Activated T-helper 2 cell treated with anti-CD3 and anti-CD28 coated beads, Interferon-gamma antibody, Interleukin-2, Interleukin-4, amounts not matched to agents 10 μg/mL and 5 μg/mL and 100 μg/mL, durations not matched to agents 14 hours and 24 hours and 36 hours (primary cell): ENCODE measurements around the gene POTEG. TPM values are rescaled to one million over a fixed set of nuclear protein-coding genes. Genes with fewer than 3 reads are reported as not detected.
"Not testable (repeated sequence)": the region's sequence is repeated elsewhere in the genome, so short reads cannot be mapped to it uniquely, and the experiment has no call there.

ENCODE experiments used
- DNase-seq: peaks from one replicate; pipeline ENCODE4 v3.0.0; 2021; ENCODE audit warnings: low spot score
- H3K27ac Mint-ChIP-seq: one replicate; pipeline ENCODE4 v1.8.0; 2021; ENCODE audit warnings: mixed read lengths
- H3K27me3 Mint-ChIP-seq: one replicate; pipeline ENCODE4 v1.8.0; 2021; ENCODE audit warnings: low read depth, mixed read lengths
- H3K36me3 Mint-ChIP-seq: one replicate; pipeline ENCODE4 v1.8.0; 2021; ENCODE audit warnings: low read depth, mixed read lengths
- H3K4me1 Mint-ChIP-seq: one replicate; pipeline ENCODE4 v1.8.0; 2021; ENCODE audit warnings: low read depth, mixed read lengths
- H3K4me3 Mint-ChIP-seq: one replicate; pipeline ENCODE4 v1.8.0; 2021; ENCODE audit warnings: low read depth, mild to moderate bottlenecking, moderate library complexity, mixed read lengths
- H3K9me3 Mint-ChIP-seq: one replicate; pipeline ENCODE4 v1.8.0; 2021; ENCODE audit warnings: mixed read lengths
- intact Hi-C: fragments of 100-400 bp; cut with micrococcal nuclease; formaldehyde crosslinking; loops from one replicate; pipeline ENCODE4 v1.15.1; 2023
- total RNA-seq: library from RNA; stranded (reverse); gene quantifications from 2 replicates; pipeline ENCODE4 v1.2.3, GENCODE V29; 2022

The POTEG gene
- total RNA-seq = not detected in 2 replicates

DNA sequence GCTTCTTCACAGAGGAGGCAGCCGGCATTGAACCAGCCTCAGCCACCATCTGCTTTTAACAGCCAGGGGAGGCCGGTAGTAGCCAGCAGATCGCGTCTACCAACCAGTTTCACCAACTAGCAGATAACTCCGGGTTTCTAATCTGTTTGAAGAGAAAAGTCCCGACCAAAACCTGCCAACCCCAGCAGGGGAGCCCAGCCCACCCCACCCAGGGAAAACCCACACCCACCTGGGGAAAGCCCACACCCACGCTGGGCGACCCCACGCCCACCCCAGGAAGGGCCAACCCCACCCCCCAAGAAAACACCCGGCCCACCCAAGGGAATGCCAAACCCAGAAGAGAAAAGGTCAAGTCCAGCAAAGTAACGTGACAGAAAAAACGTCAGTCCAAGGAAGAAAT lies at the start of gene POTEG:
POTEG (minus strand) TSS at position 101 of the 400 bp plus-strand sequence; CDS start at position 49, 52 bp downstream.
- H3K27ac Mint-ChIP-seq, intact Hi-C loops, H3K9me3 Mint-ChIP-seq, H3K4me1 Mint-ChIP-seq, H3K27me3 Mint-ChIP-seq, H3K4me3 Mint-ChIP-seq, DNase-seq, H3K36me3 Mint-ChIP-seq: not testable (repeated sequence)

DNA sequence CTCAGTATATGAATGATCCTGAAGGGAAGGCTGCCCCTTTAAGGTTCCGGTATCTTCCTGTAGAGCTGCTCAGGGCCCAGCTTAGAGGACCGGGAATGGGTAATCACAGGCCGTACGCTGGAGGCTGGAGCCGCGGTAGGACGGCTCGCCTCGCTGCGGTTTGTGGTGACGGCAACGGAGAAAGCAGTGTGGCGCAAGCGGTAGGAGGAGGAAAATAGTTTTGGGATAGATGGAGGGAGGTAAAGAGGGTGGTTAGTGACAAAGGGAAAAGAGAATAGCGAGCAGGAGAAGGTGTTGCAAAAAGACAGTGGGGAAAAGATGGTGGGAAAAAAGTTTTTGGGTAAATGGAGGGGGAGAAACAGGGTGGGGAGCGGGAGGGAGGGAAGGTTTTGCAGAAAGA lies 48.0 kb upstream of the POTEG start:
- H3K27ac Mint-ChIP-seq, H3K36me3 Mint-ChIP-seq, H3K4me1 Mint-ChIP-seq, H3K27me3 Mint-ChIP-seq, DNase-seq, H3K9me3 Mint-ChIP-seq, intact Hi-C loops, H3K4me3 Mint-ChIP-seq: not testable (repeated sequence)

DNA sequence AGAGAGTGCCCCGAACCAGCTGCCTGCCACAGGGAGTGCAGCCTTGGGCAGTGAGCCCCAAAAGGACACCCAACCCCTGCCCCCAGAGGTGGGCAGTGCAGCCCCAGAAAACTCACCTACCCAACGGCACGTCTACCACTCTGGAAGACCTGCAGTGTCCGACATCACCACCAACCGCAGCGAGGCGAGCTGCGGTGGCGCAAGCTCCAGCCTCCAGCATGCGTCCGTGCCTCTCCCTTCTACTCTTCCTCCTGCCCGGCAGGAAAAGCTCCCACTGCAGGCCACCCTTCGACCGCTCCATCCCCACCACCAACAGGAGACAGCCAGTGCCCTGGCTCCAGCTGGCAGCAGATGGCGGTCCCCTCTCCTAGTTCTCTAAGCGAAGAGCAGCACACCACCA lies 47.3 kb upstream of the POTEG start:
- intact Hi-C loops, DNase-seq, H3K9me3 Mint-ChIP-seq, H3K4me3 Mint-ChIP-seq, H3K27me3 Mint-ChIP-seq, H3K36me3 Mint-ChIP-seq, H3K27ac Mint-ChIP-seq, H3K4me1 Mint-ChIP-seq: not testable (repeated sequence)

GRCh38 chr14:19480491-19480890 lies 46.4 kb upstream of the POTEG start:
- H3K4me1 Mint-ChIP-seq, DNase-seq, H3K27me3 Mint-ChIP-seq, H3K4me3 Mint-ChIP-seq, H3K27ac Mint-ChIP-seq, H3K9me3 Mint-ChIP-seq, H3K36me3 Mint-ChIP-seq, intact Hi-C loops: not testable (repeated sequence)

DNA sequence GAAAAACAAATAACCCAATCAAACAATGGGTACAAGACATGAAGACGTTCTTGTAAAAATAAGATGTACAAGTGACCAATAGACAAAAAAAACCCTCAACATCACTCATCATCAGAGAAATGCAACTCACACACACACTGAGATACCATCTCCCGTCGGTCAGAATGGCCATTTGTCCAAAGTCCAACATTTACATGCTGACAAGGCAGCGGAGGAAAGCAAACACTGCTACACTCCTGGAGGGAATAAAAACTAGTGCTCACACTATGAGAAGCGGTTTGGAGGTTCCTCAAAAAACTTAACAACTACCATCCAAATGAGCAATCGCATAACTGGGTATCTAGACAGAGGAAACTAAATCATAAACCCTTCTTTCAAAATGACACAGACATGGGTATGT lies 11.6 kb upstream of the POTEG start:
- H3K27me3 Mint-ChIP-seq = not testable (repeated sequence)

DNA sequence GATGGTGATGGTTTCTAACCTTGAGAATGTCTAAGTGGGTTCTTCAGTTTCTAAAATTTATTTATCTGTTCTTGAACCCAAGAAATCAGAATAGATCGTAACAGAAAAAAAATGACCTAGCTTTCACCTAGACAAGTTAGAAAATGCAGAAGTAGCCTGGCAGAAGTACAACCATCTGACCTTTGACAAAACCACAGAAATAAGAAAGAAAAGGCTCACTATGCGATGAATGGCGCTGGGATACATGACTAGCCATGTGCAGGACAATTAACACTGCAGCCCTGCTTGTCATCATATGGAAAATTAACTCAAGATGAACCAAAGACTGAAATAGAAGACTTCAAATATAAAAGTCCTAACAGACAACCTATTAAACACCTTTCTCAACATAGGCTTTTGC lies 5.7 kb upstream of the POTEG start:
- intact Hi-C loops, H3K27ac Mint-ChIP-seq, DNase-seq, H3K4me1 Mint-ChIP-seq, H3K36me3 Mint-ChIP-seq, H3K9me3 Mint-ChIP-seq, H3K4me3 Mint-ChIP-seq, H3K27me3 Mint-ChIP-seq: not testable (repeated sequence)

More for the DNA sequence above, 11.6 kb upstream of the POTEG start:
- intact Hi-C loops, H3K27ac Mint-ChIP-seq, H3K9me3 Mint-ChIP-seq, H3K4me1 Mint-ChIP-seq, H3K36me3 Mint-ChIP-seq, H3K4me3 Mint-ChIP-seq, DNase-seq: not testable (repeated sequence)

- H3K27ac Mint-ChIP-seq, DNase-seq, H3K4me3 Mint-ChIP-seq, H3K4me1 Mint-ChIP-seq, intact Hi-C loops, H3K27me3 Mint-ChIP-seq, H3K9me3 Mint-ChIP-seq, H3K36me3 Mint-ChIP-seq: not testable (repeated sequence)
These were observed 5.1 kb upstream of the POTEG start for GRCh38 chr14:19439219-19439618.

DNA sequence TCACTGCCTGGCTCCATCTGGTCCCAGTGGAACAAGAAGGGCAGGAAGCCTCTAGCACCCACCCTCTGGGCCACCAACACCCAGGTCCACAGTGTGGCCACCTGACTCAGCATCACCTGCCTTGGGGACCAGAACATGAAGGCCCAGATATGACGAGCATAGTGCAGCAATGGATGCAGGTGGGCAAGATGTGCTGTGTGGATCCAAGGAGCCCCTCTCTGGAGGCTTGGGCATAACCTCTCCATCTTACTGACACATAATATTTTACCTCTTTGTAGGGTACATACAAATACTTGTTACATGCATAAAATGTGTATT lies 2.9 kb upstream of the POTEG start:
- H3K4me3 Mint-ChIP-seq, H3K36me3 Mint-ChIP-seq, DNase-seq, H3K4me1 Mint-ChIP-seq, H3K9me3 Mint-ChIP-seq, H3K27me3 Mint-ChIP-seq, intact Hi-C loops, H3K27ac Mint-ChIP-seq: not testable (repeated sequence)

DNA sequence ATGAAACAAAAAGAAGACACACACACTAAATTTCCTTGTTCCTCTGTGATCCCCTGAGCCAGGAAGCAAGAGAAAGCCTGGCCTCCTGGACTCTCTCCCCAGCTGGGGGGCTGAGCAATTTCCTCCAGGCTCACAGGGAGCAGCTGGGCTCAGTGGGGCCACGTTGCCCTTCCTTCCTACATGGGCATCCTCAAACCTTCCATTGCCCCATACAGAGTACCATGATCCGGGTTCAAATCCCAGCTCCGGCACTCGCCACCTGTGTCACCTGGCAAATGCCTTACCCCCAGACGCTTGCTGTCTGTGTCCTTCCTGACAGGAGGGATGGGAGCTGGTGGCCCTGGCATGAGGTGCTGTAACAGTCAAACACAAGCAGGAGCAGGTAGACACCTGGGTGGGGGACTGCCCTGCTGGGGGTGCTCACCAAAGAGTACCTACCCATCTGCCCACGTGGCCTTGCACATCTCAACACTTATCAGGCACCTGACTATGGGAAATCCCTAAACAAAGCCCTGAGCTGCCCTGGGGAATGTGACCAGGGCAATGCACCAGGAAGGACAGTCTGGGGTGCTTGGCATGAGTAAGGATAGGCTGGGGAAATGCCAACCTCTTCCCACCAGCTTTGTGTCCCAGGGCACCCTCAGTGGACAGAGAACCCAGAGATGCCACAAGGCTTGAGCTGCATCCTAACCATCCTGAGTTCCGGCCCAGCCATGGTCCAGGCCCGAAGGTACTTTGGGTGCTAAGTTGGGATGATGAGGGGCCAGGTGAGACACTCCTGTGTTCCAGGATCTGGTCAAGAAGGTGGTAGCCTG lies 2.4 kb upstream of the POTEG start:
- H3K4me3 Mint-ChIP-seq, H3K9me3 Mint-ChIP-seq, H3K4me1 Mint-ChIP-seq, H3K36me3 Mint-ChIP-seq, H3K27ac Mint-ChIP-seq, H3K27me3 Mint-ChIP-seq, intact Hi-C loops, DNase-seq: not testable (repeated sequence)

- H3K4me3 Mint-ChIP-seq, H3K36me3 Mint-ChIP-seq, DNase-seq, H3K9me3 Mint-ChIP-seq, intact Hi-C loops, H3K4me1 Mint-ChIP-seq, H3K27ac Mint-ChIP-seq, H3K27me3 Mint-ChIP-seq: not testable (repeated sequence)
These were observed 1.7 kb upstream of the POTEG start for GRCh38 chr14:19435852-19436251.

DNA sequence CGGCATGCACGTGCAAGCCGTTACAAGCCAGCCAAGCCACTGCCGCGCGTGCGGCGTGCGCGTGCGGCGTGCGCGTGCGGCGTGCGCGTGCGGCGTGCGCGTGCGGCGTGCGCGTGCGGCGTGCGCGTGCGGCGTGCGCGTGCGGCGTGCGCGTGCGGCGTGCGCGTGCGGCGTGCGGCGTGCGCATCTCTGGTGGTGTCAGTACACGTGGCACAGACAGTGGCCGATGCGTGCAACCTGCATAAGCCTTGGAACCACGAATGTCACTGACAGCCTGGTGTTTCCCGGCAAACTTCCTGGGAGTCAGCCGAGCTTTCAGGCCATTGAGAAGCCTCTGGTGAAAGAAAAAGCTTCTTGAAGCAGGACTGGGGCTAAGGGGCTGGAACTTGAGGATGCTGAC lies 750 bp upstream of the POTEG start:
- H3K36me3 Mint-ChIP-seq, DNase-seq, H3K27ac Mint-ChIP-seq, intact Hi-C loops, H3K27me3 Mint-ChIP-seq, H3K4me3 Mint-ChIP-seq, H3K4me1 Mint-ChIP-seq, H3K9me3 Mint-ChIP-seq: not testable (repeated sequence)

DNA sequence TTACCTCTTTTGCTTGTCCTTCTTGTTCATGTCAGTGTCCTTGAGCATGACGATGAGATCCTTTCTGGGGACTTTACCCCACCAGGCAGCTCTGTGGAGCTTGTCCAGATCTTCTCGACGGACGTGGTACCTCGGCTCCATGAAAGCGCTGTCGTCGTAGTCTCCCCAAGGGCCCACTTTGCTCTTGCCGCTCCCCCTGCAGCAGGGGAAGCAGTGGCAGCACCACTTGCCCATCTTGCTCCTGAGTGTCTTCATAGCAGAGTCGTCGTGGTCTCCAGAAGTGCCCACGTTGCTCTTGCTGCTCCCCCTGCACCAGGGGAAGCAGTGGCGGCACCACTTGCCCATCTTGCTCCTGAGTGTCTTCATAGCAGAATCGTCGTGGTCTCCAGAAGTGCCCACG lies 376 bp downstream of the POTEG start:
- H3K27me3 Mint-ChIP-seq, H3K4me1 Mint-ChIP-seq, H3K27ac Mint-ChIP-seq, DNase-seq, H3K36me3 Mint-ChIP-seq, H3K9me3 Mint-ChIP-seq, H3K4me3 Mint-ChIP-seq, intact Hi-C loops: not testable (repeated sequence)

DNA sequence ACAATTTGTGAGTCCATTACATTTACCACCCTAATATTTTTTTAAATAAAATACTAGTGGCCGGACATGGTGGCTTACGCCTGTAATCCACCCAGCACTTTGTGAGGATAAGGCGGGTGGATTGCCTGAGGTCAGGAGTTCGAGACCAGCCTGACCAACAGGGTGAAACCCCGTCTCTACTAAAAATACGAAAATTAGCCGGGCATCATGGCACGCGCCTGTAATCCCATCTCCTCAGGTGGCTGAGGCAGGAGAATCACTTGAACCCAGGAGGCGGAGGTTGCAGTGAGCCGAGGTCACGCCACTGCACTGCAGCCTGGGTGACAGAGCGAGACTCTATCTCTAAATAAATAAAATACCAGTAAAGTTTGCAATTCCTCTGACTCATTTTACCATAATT lies 25.6 kb downstream of the POTEG start:
- H3K36me3 Mint-ChIP-seq, H3K27me3 Mint-ChIP-seq, H3K4me3 Mint-ChIP-seq, DNase-seq, intact Hi-C loops, H3K9me3 Mint-ChIP-seq, H3K27ac Mint-ChIP-seq, H3K4me1 Mint-ChIP-seq: not testable (repeated sequence)

DNA sequence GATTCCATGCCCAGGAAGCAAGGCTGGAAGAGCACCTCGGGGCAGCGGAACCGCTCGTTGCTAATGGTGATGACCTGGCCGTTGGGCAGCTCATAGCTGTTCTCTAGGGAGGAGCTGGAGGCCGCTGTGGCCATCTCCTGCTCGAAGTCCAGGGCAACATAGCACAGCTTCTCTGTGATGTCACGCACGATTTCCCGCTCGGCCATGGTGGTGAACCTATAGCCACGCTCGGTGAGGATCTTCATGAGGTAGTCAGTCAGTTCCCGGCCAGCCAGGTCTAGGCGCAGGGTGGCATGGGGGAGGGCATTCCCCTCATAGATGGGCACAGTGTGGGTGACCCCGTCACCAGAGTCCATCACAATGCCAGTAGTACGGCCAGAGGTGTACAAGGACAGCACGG lies 32.0 kb downstream of the POTEG start:
- H3K4me1 Mint-ChIP-seq, H3K27me3 Mint-ChIP-seq, H3K27ac Mint-ChIP-seq, intact Hi-C loops, H3K4me3 Mint-ChIP-seq, DNase-seq, H3K9me3 Mint-ChIP-seq, H3K36me3 Mint-ChIP-seq: not testable (repeated sequence)
